ENCODE measurements around the gene DAGLA.

The DAGLA gene

DNA sequence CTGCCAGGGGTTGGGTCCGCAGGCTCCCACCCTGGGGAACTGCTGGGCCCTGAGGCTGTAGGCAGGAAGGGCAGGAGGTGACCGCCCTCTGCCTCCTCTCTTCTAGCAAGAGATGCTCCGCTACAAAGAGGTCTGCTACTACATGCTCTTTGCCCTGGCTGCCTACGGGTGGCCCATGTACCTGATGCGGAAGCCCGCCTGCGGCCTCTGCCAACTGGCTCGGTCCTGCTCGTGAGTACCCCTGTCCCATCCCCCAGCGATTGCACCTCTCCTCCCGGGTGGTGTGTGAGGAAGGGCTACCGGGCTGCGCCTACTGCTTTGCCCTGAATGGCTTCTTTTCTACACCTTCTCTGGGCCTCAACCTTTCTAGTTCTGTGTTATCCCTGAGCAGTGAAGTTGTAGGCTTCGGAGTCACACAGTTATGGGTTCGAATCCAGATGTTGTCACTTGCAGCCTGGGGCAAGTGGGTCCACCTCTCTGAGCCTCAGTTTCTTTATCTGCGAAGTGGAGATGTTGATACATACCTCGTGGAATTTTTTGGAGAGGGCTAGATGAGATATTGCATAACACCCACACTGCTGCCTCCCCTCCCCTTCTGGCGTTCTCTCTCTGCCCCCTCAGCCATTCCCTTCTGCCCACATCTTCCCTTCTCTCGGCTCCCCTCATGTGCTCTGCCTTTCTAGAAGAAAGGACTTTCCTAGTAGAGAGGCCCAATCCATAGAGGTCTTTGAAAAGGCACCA, 51.2 kb downstream of the DAGLA start:
- no peak for DNase-seq

DNA sequence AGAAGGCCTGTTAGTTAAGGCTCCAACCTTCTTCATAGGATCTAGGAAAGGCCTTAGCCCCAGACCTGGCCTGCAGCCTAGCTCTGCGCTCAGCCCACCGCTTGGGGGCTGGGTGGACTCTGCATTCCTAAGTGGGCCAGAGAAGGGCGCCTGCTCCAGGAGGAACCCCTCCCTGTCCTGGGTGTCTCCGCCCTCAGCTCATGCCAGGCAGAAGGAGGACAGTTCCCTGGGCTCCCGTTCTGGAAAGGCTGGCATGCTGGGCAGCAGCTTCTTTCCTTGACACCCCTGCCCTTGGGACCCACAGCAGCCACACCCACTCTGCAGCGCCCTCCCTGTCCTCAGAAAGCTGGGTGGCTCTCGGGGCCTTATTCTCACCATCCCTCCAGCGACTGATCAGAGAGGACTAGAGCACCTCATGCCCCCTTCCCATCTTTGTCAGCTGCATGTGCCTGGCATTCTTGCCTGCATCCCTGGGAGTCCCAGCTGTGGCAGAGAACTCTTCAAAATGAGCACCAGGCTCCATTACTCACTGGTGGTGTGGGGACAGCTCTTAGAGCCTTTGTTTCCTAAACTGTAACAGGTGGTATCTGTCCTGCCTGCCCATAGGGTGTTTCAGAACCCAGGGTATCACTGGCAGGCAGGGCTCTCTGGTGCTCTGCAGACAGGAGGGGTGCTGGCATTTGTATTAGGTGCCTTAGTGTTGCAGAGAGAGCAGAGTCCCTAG, 51.9 kb downstream of the DAGLA start:
- DNase-seq = no peak

DNA sequence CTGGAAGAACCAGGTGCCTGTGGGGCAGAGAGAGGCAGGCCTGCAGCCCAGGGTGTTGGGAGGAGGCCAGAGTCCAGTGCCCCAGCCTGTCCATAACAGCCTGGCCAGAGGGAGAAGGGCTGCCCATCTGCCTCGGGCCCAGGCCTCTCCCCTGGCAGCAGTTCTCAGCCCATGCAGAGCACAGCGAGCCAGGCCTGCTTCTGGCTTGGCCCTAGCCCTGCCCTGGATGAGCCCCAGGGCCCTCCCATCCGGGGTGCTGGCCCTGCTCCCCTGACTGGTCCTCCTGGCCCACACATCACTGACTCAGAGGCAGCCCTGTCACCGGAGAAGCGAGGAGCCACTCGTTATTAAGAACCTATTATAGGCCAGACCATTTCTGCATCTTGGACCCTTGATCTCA, 52.5 kb downstream of the DAGLA start:
- DNase-seq = no peak

DNA sequence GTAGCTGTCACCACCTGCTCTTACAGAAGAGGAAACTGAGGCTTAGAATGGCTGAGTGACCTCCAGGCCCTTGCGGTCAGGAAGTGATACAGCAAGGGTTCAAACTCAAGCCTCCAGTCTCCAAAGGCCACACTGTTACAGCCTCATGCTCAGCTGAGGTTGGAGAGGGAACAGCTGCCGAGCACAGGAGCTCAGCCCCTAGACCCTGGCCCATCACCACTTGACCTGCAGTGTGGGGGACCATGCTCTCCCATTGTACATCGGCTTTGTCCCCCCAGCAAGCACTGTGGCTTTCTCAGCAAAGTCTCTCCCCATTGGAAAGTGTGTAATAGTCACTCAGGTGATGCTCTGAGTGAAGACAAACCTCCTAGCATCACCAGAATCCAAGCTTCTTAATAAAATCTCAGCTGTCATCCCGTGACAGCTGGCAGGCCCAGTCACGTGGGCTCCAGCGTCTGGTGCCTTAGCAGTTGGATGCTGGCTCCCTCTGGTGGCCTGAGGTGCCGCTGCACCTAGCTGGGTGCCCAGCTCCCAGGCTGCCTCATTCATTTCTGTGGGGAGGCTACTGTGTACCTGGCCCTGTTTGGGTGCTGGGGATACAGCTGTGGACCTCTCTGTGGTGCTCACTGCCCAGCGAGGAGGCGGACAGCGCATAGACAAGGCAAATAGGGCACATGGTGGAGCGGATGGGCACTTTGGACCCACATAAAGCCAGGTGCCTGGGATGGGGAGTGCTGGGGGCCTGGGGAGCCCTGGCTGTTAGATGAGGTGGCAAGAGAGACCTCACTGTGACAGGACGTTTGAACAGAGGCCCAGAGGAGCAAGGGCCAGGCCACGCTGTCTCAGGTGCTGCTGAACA, 53.2 kb downstream of the DAGLA start:
- DNase-seq = peak; percentile 68

DNA sequence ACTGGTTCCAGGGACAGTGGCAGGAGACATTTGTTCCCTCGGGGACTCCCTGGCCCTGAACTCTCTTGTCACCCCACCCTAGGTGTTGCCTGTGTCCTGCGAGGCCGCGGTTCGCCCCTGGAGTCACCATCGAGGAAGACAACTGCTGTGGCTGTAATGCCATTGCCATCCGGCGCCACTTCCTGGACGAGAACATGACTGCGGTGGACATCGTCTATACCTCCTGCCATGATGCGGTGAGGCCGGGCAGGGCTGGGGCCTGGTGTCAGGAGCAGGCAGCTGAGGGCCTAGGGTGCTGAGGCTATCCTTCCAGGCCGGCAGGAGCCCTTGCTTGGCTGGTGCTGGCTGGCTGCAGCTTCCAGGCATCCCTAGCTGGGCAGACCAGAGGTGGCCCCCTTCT, 54.6 kb downstream of the DAGLA start:
- DNase-seq = no peak

DNA sequence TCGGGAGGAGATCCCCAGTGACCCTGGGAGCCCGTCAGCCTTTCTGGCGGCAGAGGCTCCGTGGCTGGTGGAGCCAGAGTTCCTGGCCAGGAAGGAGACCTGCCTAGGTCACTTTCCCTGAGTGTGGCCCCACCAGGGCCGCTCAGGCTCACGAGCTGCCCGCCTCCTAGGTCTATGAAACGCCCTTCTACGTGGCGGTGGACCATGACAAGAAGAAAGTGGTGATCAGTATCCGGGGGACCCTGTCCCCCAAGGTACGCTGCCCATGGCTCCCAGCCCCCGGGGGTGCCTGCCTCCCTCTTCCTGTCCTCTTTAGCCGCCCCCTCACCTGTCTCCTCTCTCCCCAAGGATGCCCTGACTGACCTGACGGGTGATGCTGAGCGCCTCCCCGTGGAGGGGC, 55.2 kb downstream of the DAGLA start:
- no peak for DNase-seq

DNA sequence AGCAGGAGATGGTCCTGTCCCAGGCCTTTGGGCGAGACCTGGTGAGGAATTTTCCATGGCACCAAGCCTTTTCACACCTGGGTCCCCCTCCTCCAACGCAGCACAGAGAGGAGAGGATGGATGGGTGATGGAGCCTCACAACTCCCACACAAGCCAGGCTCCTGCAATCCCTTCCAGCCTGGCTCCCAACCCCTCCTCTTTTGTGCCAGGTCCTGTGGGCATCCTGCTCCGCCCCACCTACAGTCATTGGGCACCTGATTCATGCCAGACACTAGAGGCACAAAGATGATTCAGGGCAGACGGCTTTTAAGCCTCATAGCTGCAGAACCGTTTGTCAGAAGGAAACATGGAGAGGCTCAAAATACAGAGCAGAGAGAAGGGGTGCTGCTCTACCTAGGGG, 56.1 kb downstream of the DAGLA start:
- DNase-seq = no peak

DNA sequence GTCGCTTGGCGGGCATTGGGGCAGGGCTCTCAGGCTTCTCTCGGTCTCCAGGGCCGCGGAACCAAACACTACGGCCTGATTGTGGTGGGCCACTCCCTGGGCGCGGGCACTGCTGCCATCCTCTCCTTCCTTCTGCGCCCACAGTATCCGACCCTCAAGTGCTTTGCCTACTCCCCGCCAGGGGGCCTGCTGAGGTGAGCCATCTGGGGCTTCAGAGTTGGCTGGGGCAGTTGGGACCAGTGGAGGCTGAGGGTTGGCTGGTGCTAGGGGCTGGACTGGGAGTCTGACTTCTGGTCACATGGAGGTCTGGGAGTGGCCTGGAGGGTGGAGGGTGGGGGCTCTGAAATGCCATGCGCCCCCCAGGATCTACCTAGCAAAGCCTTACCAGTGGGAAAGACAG, 56.9 kb downstream of the DAGLA start:
- DNase-seq = no peak

DNA sequence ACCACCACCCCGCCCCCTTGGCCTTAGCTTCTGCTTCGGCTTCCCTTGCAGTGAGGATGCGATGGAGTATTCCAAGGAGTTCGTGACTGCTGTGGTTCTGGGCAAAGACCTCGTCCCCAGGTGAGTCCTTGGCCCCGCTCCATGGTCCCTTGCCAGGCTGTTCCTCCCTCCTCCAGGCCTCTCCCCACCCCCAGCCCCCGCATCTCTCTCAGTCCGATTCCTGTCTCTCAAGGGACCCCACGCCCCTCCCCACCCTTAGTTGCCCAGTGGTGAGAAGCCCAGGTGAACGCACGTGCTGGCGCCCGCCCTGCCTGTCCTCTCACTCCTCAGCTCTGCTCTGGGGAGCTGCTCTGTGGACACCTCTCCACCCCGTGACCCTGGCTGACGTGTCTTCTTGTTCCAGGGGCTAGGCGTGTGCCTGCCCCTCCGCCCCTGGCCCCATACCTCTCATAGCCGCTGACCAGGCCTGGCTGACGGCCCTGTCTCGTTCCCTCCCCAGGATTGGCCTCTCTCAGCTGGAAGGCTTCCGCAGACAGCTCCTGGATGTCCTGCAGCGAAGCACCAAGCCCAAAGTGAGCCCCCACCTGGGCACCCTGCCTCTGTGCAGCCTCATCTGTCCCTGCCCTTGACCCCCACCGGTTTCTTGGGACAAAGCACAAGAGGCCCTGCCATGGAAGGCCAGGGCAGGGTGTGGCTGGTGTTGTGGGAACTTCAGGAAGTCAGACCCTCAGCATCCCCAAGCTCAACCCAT, 57.6 kb downstream of the DAGLA start:
- DNase-seq = no peak

DNA sequence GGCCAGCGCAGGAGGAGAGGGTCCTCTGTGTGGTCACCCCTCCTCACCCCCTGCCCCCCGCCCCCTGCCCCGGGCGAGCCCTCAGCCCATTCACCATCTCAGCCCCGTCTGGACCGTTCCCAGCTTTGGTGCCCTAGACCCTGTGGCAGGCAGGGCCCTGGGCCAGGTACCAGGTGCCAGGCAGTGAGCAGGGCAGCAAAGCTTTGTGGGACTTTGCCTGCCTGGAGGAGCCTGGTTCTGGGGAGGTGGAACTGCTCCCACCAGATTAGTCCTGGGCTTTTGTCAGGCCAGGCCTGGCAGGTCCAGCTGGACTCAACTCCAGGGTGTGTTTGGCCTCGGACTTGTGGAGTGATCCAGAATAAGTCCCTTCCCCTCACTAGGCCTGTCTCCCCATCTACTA, 58.6 kb downstream of the DAGLA start:
- DNase-seq = no peak

- DNase-seq = no peak
These were observed 59.2 kb downstream of the DAGLA start for GRCh38 chr11:61739413-61739812.

- DNase-seq = peak; percentile 10
These were observed 59.8 kb downstream of the DAGLA start for GRCh38 chr11:61739966-61740365.

DNA sequence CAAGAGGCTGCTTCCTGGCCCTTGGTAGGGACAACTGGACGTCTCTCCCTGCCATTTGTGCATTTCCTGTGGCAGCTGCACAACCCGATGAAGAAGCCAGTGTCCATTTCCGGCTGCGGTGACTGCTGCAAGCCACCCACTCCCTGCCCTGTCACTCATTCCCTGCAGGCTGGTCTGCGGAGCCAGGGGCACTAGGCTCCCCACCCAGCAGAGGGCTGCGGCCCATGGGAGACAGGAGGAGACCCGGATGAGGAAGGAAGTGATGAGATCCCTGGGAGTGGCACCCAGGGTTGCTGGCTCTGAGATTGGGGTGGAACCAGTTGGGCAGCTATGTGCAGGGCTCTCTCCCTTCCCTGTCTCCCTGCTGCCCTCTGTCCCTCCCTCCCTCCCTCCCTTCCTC, 62.2 kb downstream of the DAGLA start:
- no peak for DNase-seq

DNA sequence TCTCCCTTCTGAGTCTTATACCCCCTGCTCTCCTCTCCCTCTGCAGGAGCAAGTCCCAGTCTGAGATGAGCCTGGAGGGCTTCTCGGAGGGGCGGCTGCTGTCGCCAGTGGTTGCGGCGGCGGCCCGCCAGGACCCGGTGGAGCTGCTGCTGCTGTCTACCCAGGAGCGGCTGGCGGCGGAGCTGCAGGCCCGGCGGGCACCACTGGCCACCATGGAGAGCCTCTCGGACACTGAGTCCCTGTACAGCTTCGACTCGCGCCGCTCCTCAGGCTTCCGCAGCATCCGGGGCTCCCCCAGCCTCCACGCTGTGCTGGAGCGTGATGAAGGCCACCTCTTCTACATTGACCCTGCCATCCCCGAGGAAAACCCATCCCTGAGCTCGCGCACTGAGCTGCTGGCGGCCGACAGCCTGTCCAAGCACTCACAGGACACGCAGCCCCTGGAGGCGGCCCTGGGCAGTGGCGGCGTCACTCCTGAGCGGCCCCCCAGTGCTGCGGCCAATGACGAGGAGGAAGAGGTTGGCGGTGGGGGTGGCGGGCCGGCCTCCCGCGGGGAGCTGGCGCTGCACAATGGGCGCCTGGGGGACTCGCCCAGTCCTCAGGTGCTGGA, 63.4 kb downstream of the DAGLA start:
- DNase-seq = no peak

- no peak for DNase-seq
These were observed 64.0 kb downstream of the DAGLA start for GRCh38 chr11:61744181-61744580.

- DNase-seq = peak; percentile 30
These were observed 64.5 kb downstream of the DAGLA start for GRCh38 chr11:61744609-61745156.

DNA sequence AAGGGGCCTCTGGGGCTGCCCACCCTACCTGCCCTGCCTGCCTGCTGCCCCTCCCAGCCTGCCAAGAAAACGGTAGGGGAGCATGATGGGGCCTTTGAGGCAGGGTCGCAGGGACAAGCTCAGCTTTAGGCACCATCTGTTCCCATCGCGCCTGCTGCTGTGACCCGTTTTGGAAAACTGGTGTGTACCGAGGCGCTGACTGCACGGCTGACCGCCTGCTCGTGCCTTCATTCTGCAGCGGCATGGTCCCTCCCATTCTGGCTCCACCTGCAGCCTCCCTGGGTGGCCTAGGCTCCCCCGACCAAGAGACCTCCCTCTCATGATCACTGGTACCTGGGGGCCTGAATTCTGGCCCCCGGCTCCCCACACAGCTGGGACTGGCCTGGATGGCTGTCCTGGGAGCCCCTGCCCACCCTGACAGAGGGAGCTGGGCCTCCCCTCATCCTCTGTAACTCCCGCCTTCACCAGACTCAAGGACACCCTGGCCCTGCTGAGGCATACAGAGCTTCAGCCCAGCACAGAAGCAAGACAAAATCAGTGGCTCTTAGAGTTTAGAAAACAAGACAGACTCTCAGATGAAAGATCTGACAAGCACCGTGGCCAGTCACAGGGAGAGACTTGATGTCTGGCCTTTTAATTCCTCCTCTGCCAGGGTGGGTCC, 65.7 kb downstream of the DAGLA start:
- DNase-seq = no peak

DNA sequence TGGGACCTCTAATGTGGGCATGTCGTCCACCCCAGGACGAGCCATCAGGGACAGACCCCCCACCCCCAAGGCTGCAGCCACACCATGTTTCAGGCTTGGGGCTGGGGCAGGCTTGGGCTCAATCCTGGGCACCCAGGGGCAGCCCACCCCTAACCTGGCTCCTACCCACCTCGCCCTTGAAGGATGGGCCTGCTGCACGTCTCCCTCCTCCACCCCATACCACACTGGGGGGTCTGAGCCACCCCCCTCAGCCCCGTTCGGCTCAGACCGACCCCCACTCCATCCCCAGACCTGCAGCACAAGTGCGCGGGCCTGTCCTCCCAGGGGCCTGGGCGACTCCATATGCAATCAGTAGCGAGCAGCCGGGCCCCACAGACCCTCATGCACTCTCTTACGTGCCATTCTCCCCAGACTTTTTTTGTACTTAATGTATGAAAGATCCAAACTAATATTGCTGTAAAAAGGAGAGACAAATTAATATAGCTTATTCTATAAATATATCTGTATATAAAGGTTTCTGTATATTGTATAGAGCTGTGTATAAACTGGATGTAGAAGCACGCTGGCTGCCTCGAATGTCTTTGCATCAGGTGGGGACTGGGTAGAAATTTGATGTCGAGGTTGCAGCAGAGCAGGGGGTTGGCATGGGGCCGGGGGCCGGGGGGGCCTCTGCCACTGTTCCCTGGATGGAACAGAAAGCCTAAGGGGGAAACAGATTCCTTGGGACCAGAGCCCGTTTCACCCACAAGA, 66.4 kb downstream of the DAGLA start:
- no peak for DNase-seq

DNA sequence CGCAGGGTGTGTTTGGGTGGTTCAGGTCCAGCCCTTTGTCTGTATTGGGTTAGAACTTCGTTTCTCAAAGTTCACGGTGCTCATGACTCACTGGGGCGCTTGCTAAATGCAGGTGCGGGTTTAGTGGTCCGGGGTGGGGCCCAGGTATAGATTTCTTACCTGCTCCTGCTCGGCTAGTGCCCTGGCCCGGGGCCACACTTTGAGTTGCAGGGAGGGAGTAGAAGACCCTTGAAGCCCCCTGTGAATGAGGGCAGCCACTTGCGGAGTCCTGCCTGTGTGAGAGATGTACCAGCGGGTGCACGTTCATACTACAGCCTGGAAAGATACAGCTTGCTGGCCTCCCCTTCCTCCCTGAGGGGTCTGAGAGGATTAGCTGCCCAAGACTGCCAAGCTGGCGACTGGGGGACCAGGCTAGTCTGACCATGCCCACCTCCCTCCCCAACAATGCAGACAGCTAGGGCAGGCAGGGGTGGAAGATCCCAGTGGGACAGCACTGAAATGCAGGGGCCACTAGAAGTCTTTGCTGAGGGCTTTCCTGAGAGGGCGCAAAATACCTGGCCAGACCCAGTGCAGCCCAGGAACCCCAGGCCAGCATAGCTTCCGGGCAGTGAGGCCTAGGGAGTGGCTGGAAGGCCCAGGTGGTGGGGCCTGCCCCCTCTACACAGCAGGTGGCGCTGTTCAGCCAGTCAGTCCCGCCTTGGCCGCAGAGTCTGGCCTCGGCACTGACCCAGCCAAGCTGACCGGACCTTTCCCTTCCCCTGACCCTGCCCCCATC, 67.2 kb downstream of the DAGLA start:
- peak; percentile 71 for DNase-seq

DNA sequence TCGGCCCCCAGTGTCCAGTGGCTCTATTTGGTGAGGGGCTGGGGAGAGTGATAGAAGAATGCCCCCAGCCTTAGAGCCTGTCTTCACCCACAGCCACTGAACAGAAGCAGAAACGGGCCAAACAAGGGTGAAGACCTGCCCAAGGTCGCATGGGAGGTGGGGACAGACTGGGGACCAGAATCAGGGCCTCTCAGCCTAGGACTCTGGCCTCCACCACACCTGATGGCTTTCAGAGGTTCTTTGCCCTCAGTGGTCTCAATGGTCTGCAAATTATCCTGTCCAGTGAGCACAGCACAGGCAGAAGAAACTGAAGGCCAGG, 67.7 kb downstream of the DAGLA start:
- DNase-seq = no peak
